Measurements from ENCODE around the gene CDH18. TPM values are rescaled to one million over a fixed set of nuclear protein-coding genes. Genes with fewer than 3 reads are reported as not detected.

Gene CDH18
- total RNA-seq, 2 donors from 2014 or later: 0.78 to 2.0 TPM

- H3K9me3 ChIP-seq: no peaks in the 10 kb centered on the region
- no peak overlapping the region for H3K4me3 ChIP-seq
- peaks cover 7% of the 10 kb centered on the region for H3K4me1 ChIP-seq
- no peak for TF ChIP-seq POLR2A (IDR thresholded peaks at IDR 0.05)
- TF ChIP-seq CTCF (IDR thresholded peaks at IDR 0.05): no peak
- H3K27me3 ChIP-seq: no peaks in the 10 kb centered on the region
- H3K36me3 ChIP-seq (replicated peaks in 1 of 2; ENCODE audit: insufficient read depth in 1 of 2, low read depth in 2 of 2): no peaks in the 10 kb centered on the region
- H3K27ac ChIP-seq: no peak overlapping the region
- WGBS, 2 donors: 89 to 90% methylated on average over 1 of the region's 1 CpG
- DNase-seq (no peak), ATAC-seq (no peak)
- intact Hi-C loops (cut with DNase I): no loop called here
These were observed 453.2 kb downstream of the CDH18 start for GRCh38 chr5:19534751-19535150.

GRCh38 chr5:19532936-19533335 is 455.1 kb downstream of the CDH18 start:
- Histone ChIP-seq H3K4me3 (no peak overlapping the region), H3K36me3 (replicated peaks in 1 of 2; ENCODE audit: insufficient read depth in 1 of 2, low read depth in 2 of 2) (no peaks in the 10 kb centered on the region), H3K27me3 (no peaks in the 10 kb centered on the region), H3K4me1 (peaks cover 7% of the 10 kb centered on the region), H3K27ac (no peak overlapping the region), H3K9me3 (no peaks in the 10 kb centered on the region)
- TF ChIP-seq CTCF (IDR thresholded peaks at IDR 0.05) (no peak), POLR2A (IDR thresholded peaks at IDR 0.05) (no peak)
- intact Hi-C loops (cut with DNase I): no loop called here
- WGBS, 2 donors: 79 to 88% methylated on average over 4 of the region's 4 CpGs
- no peak for DNase-seq
- ATAC-seq: no peak

- no peaks in the 10 kb centered on the region for H3K9me3 ChIP-seq
- peak; percentile 71 for ATAC-seq
- WGBS, 2 donors: 29 to 33% methylated on average over 8 of the region's 8 CpGs
- H3K4me3 ChIP-seq: no peak overlapping the region
- intact Hi-C loops (cut with DNase I): no loop called here
- DNase-seq: peak in 3 of 4 donors; percentile 16 to 25 (median 21)
- no peaks in the 10 kb centered on the region for H3K36me3 ChIP-seq (replicated peaks in 1 of 2; ENCODE audit: insufficient read depth in 1 of 2, low read depth in 2 of 2)
- TF ChIP-seq CTCF (IDR thresholded peaks at IDR 0.05): no peak
- no peak for TF ChIP-seq POLR2A (IDR thresholded peaks at IDR 0.05)
- H3K27me3 ChIP-seq: no peaks in the 10 kb centered on the region
- H3K4me1 ChIP-seq: peaks cover 7% of the 10 kb centered on the region
- H3K27ac ChIP-seq: no peak overlapping the region
These were observed 456.5 kb downstream of the CDH18 start for GRCh38 chr5:19531374-19531952.

GRCh38 chr5:19519448-19519847 is 468.6 kb downstream of the CDH18 start:
- Histone ChIP-seq H3K9me3 (no peaks in the 10 kb centered on the region), H3K27ac (no peak overlapping the region), H3K36me3 (replicated peaks in 1 of 2; ENCODE audit: insufficient read depth in 1 of 2, low read depth in 2 of 2) (no peaks in the 10 kb centered on the region), H3K4me1 (no peaks in the 10 kb centered on the region), H3K27me3 (no peaks in the 10 kb centered on the region), H3K4me3 (no peak overlapping the region)
- intact Hi-C loops (cut with DNase I): no loop called here
- ATAC-seq (no peak), DNase-seq (no peak)
- WGBS, 2 donors: 54 to 58% methylated on average over 2 of the region's 2 CpGs
- TF ChIP-seq POLR2A (IDR thresholded peaks at IDR 0.05) (no peak), CTCF (IDR thresholded peaks at IDR 0.05) (no peak)

GRCh38 chr5:19498852-19499251 is 489.1 kb downstream of the CDH18 start:
- DNase-seq: no peak

More at GRCh38 chr5:19498852-19499251, 489.1 kb downstream of the CDH18 start:
- H3K9me3 ChIP-seq: no peaks in the 10 kb centered on the region
- TF ChIP-seq CTCF (IDR thresholded peaks at IDR 0.05): no peak
- no peak for TF ChIP-seq POLR2A (IDR thresholded peaks at IDR 0.05)
- intact Hi-C loops (cut with DNase I): no loop called here
- 79% methylated on average over 2 of the region's 2 CpGs for WGBS, 2 donors
- H3K27ac ChIP-seq: no peak overlapping the region
- H3K4me1 ChIP-seq: no peaks in the 10 kb centered on the region
- H3K27me3 ChIP-seq: no peaks in the 10 kb centered on the region
- H3K4me3 ChIP-seq: no peak overlapping the region
- ATAC-seq: no peak
- no peaks in the 10 kb centered on the region for H3K36me3 ChIP-seq (replicated peaks in 1 of 2; ENCODE audit: insufficient read depth in 1 of 2, low read depth in 2 of 2)

Data from body of pancreas (tissue), 4 donors.